Osteocyte (in vitro differentiated cells): Measurements from ENCODE around the gene GPR158. TPM values are rescaled to one million over a fixed set of nuclear protein-coding genes. Genes with fewer than 3 reads are reported as not detected.

Source experiments
- DNase-seq: peaks from one replicate; pipeline ENCODE4 v3.0.0; 2021; ENCODE audit warnings: mixed read lengths; ENCODE audit not compliant: unreplicated experiment; ENCODE audit errors: extremely low spot score
- H3K27ac Mint-ChIP-seq: one replicate; pipeline ENCODE4 v1.8.0; 2021; ENCODE audit warnings: mild to moderate bottlenecking, mixed read lengths; ENCODE audit not compliant: unreplicated experiment
- H3K27me3 Mint-ChIP-seq: one replicate; pipeline ENCODE4 v1.8.0; 2021; ENCODE audit warnings: mixed read lengths; ENCODE audit not compliant: unreplicated experiment
- H3K36me3 Mint-ChIP-seq: one replicate; pipeline ENCODE4 v1.8.0; 2021; ENCODE audit warnings: mixed read lengths; ENCODE audit not compliant: unreplicated experiment
- H3K4me1 Mint-ChIP-seq: one replicate; pipeline ENCODE4 v1.8.0; 2021; ENCODE audit warnings: mixed read lengths; ENCODE audit not compliant: unreplicated experiment
- H3K4me3 Mint-ChIP-seq: one replicate; pipeline ENCODE4 v1.8.0; 2021; ENCODE audit warnings: mild to moderate bottlenecking, moderate library complexity, mixed read lengths; ENCODE audit not compliant: unreplicated experiment
- H3K9me3 Mint-ChIP-seq: one replicate; pipeline ENCODE4 v1.8.0; 2021; ENCODE audit warnings: mixed read lengths; ENCODE audit not compliant: unreplicated experiment
- CTCF ChIP-seq: fragments of 200-600 bp; sonication (generic); IDR thresholded peaks from 2 replicates; pipeline ENCODE4 v1.5.0; 2021; ENCODE audit warnings: antibody characterized with exemption, mild to moderate bottlenecking, moderate library complexity
- total RNA-seq: library from RNA; stranded (reverse); gene quantifications from 2 replicates; pipeline ENCODE4 v1.2.1, GENCODE V29; 2021

GPR158 gene
- total RNA-seq, 1 donor from 2014 or later = 0.19 TPM

GRCh38 chr10:25504306-25504705 lies 329.5 kb downstream of the GPR158 start:
- Mint-ChIP-seq H3K4me1 (no peaks in the 10 kb centered on the region), H3K4me3 (no peak overlapping the region), H3K36me3 (no peaks in the 10 kb centered on the region), H3K27me3 (no peaks in the 10 kb centered on the region), H3K27ac (no peak overlapping the region), H3K9me3 (no peaks in the 10 kb centered on the region)
- no peak for TF ChIP-seq CTCF
- DNase-seq = no peak

GRCh38 chr10:25504838-25505237 lies 330.0 kb downstream of the GPR158 start:
- Mint-ChIP-seq H3K27me3 (no peaks in the 10 kb centered on the region), H3K9me3 (no peaks in the 10 kb centered on the region), H3K4me1 (no peaks in the 10 kb centered on the region)

DNA sequence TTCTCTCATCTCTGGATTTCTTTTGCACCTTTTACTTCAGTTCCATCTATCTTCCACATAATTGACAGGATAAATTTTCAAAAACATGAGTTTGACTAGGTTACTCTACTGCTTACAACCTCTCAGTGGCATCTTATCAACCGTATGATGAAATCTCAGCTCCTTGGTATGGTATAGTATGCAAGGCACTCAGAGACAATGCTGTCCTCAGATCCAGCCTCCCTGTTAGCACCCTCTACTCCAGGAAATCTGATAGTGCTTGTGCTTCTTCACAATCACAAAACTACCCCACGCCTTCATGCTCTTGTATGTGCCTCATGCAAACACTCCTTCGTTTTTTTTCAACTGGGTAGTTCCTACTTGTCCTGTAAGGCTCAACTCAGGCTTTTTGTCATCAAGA lies 330.7 kb downstream of the GPR158 start:
- Mint-ChIP-seq H3K4me3 (no peak overlapping the region), H3K36me3 (no peaks in the 10 kb centered on the region), H3K9me3 (no peaks in the 10 kb centered on the region), H3K27me3 (no peaks in the 10 kb centered on the region), H3K4me1 (no peaks in the 10 kb centered on the region), H3K27ac (no peak overlapping the region)
- no peak for DNase-seq
- no peak for TF ChIP-seq CTCF

More at GRCh38 chr10:25504838-25505237, 330.0 kb downstream of the GPR158 start:
- TF ChIP-seq CTCF = no peak
- no peaks in the 10 kb centered on the region for H3K36me3 Mint-ChIP-seq
- no peak overlapping the region for H3K4me3 Mint-ChIP-seq
- DNase-seq = no peak
- no peak overlapping the region for H3K27ac Mint-ChIP-seq

DNA sequence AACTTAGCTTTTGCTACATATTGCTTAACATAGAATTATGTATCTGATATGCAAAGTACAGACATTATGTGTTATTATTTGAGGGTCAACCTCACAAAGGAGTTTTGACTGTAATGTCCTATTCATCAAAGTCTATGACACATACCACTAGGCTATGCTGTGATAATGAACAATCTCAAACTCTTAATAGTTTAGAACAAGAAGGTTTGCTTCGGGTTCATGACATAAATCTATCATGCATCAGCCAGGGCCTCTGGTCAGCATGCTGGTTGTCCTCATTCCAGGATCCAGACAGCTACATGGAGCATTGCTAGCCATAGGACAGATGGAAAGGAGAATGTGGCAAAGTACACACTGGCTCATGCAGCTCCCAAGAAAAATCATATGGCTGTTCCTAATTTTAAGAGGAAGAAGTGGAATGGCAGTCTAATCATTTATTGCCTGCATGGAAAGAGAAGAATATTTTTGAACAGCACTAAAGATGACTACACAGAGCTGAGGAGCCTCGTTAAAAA lies 332.1 kb downstream of the GPR158 start:
- H3K36me3 Mint-ChIP-seq = no peaks in the 10 kb centered on the region
- no peaks in the 10 kb centered on the region for H3K27me3 Mint-ChIP-seq
- no peaks in the 10 kb centered on the region for H3K4me1 Mint-ChIP-seq
- peaks cover 7% of the 10 kb centered on the region for H3K9me3 Mint-ChIP-seq
- no peak for DNase-seq
- TF ChIP-seq CTCF = no peak
- no peak overlapping the region for H3K4me3 Mint-ChIP-seq
- no peak overlapping the region for H3K27ac Mint-ChIP-seq

- Mint-ChIP-seq H3K4me1 (no peaks in the 10 kb centered on the region), H3K9me3 (peaks cover 9% of the 10 kb centered on the region), H3K27me3 (no peaks in the 10 kb centered on the region), H3K27ac (no peak overlapping the region), H3K4me3 (no peak overlapping the region), H3K36me3 (no peaks in the 10 kb centered on the region)
- DNase-seq = no peak
- no peak for TF ChIP-seq CTCF
Observed at GRCh38 chr10:25508112-25508815, 333.5 kb downstream of the GPR158 start.
